ENCODE data around the gene TMCO1. TPM values are rescaled to one million over a fixed set of nuclear protein-coding genes. Genes with fewer than 3 reads are reported as not detected.

TMCO1 gene
- polyA plus RNA-seq, 1 of the 3 experiments (the other 2 are of a cell fraction): 54.4 TPM

GRCh38 chr1:165742194-165742593 is 26.5 kb downstream of the TMCO1 start:
- no peaks in the 10 kb centered on the region for H3K27me3 ChIP-seq (ENCODE audit: insufficient read depth)
- no peak overlapping the region for H3K9ac ChIP-seq
- H3K4me2 ChIP-seq: no peak overlapping the region
- POLR2A ChIA-PET: no interaction called here
- no peak for DNase-seq
- H3F3A ChIP-seq (replicated peaks; ENCODE audit: insufficient read depth): peaks cover 4% of the 10 kb centered on the region
- no peak overlapping the region for H3K4me3 ChIP-seq (ENCODE audit: low read depth in 2 of 2, low read length in 1 of 2)
- peaks cover 8% of the 10 kb centered on the region; the same call in 1 of the 2 replicates for H3K79me2 ChIP-seq (ENCODE audit: insufficient read depth)
- H3K4me1 ChIP-seq (ENCODE audit: control insufficient read depth in 1 of 2, insufficient read depth in 2 of 2, low read depth in 1 of 2, low read length in 1 of 2): no peaks in the 10 kb centered on the region
- no peaks in the 10 kb centered on the region for H3K9me3 ChIP-seq
- TF ChIP-seq REST (IDR thresholded peaks at IDR 0.05; ENCODE audit: low read depth, low read length): no peak
- no peak for TF ChIP-seq FOXJ3 (CRISPR knock-in tag; IDR thresholded peaks at IDR 0.05)
- TF ChIP-seq GABPA (IDR thresholded peaks at IDR 0.05; ENCODE audit: low read depth): no peak
- no peak for TF ChIP-seq EZH2phosphoT487 (IDR thresholded peaks at IDR 0.05; ENCODE audit: borderline replicate concordance, low read depth)
- no peak for TF ChIP-seq NFIC (IDR thresholded peaks at IDR 0.05; ENCODE audit: borderline replicate concordance)
- 95% methylated on average over 8 of the region's 8 CpGs for WGBS (ENCODE audit: low lambda C conversion rate)
- CTCF ChIA-PET: interaction anchor here (1.3 kb wide), 1 partner anchor 182 kb away, joined by 4 read pairs; no protein-coding TSS in a partner anchor
- no peaks in the 10 kb centered on the region for H3K9me2 ChIP-seq
- H2AFZ ChIP-seq (ENCODE audit: low read depth): no peak overlapping the region
- no peaks in the 10 kb centered on the region for H4K20me1 ChIP-seq (ENCODE audit: insufficient read depth)
- no peak overlapping the region for H3K27ac ChIP-seq (ENCODE audit: low read depth in 2 of 2, low read length in 1 of 2)
- H3K36me3 ChIP-seq (replicated peaks in 1 of 2; ENCODE audit: control insufficient read depth in 1 of 2, insufficient read depth in 2 of 2, low read length in 1 of 2): peaks cover 38 to 74% of the 10 kb centered on the region in 2 experiments

- Histone ChIP-seq H3K79me2 (ENCODE audit: insufficient read depth) (peaks cover 18% of the 10 kb centered on the region; the same call in 1 of the 2 replicates), H3K4me2 (no peak overlapping the region), H3K36me3 (replicated peaks in 1 of 2; ENCODE audit: control insufficient read depth in 1 of 2, insufficient read depth in 2 of 2, low read length in 1 of 2) (peaks cover 47 to 80% of the 10 kb centered on the region in 2 experiments), H3K9ac (no peak overlapping the region), H4K20me1 (ENCODE audit: insufficient read depth) (no peaks in the 10 kb centered on the region), H3K9me3 (no peaks in the 10 kb centered on the region), H3K27ac (ENCODE audit: low read depth in 2 of 2, low read length in 1 of 2) (no peak overlapping the region), H3K4me1 (ENCODE audit: control insufficient read depth in 1 of 2, insufficient read depth in 2 of 2, low read depth in 1 of 2, low read length in 1 of 2) (no peaks in the 10 kb centered on the region), H3K4me3 (ENCODE audit: low read depth in 2 of 2, low read length in 1 of 2) (no peak overlapping the region), H3K9me2 (no peaks in the 10 kb centered on the region), H3K27me3 (ENCODE audit: insufficient read depth) (no peaks in the 10 kb centered on the region), H3F3A (replicated peaks; ENCODE audit: insufficient read depth) (peaks cover 6% of the 10 kb centered on the region), H2AFZ (ENCODE audit: low read depth) (no peak overlapping the region)
- CTCF ChIA-PET: interaction anchor here (0.6 kb wide), 1 partner anchor 175 kb away, joined by 3 read pairs; no protein-coding TSS in a partner anchor
- 100% methylated on average over 1 of the region's 1 CpG for WGBS (ENCODE audit: low lambda C conversion rate)
- DNase-seq: no peak
- TF ChIP-seq GABPA (IDR thresholded peaks at IDR 0.05; ENCODE audit: low read depth): no peak
- TF ChIP-seq FOXJ3 (CRISPR knock-in tag; IDR thresholded peaks at IDR 0.05): no peak
- no peak for TF ChIP-seq TCF12 (IDR thresholded peaks at IDR 0.05)
- TF ChIP-seq EP300 (IDR thresholded peaks at IDR 0.05; ENCODE audit: borderline replicate concordance in 1 of 2, low read depth in 1 of 2, low read length in 1 of 2): no peak
- TF ChIP-seq RFX5 (IDR thresholded peaks at IDR 0.05; ENCODE audit: low read length): no peak
- TF ChIP-seq MEF2A (IDR thresholded peaks at IDR 0.05; ENCODE audit: borderline replicate concordance, low read depth): no peak
- no peak for TF ChIP-seq NRF1 (IDR thresholded peaks at IDR 0.05; ENCODE audit: low read depth, low read length)
- TF ChIP-seq CHD2 (IDR thresholded peaks at IDR 0.05; ENCODE audit: low read length, partially characterized antibody): no peak
- TF ChIP-seq YY1 (IDR thresholded peaks at IDR 0.05; ENCODE audit: low read depth): no peak
- TF ChIP-seq REST (IDR thresholded peaks at IDR 0.05; ENCODE audit: low read depth, low read length): no peak
- TF ChIP-seq FOSL2 (IDR thresholded peaks at IDR 0.05; ENCODE audit: borderline replicate concordance, low read depth): no peak
- TF ChIP-seq USF1 (IDR thresholded peaks at IDR 0.05; ENCODE audit: borderline replicate concordance, low read depth): no peak
- no peak for TF ChIP-seq FOXM1 (IDR thresholded peaks at IDR 0.05; ENCODE audit: low read depth)
- no peak for TF ChIP-seq JUND (IDR thresholded peaks at IDR 0.05)
- no peak for TF ChIP-seq MAX (IDR thresholded peaks at IDR 0.05; ENCODE audit: low read depth)
- POLR2A ChIA-PET: no interaction called here
These were observed 29.9 kb downstream of the TMCO1 start for GRCh38 chr1:165738794-165739193.

Data from SK-N-SH (cell line).